ENCODE data around the gene SPAG17. TPM values are rescaled to one million over a fixed set of nuclear protein-coding genes. Genes with fewer than 3 reads are reported as not detected.

SPAG17 gene
- total RNA-seq, 2 donors from 2014 or later = 9.0 TPM; not detected in 1

DNA sequence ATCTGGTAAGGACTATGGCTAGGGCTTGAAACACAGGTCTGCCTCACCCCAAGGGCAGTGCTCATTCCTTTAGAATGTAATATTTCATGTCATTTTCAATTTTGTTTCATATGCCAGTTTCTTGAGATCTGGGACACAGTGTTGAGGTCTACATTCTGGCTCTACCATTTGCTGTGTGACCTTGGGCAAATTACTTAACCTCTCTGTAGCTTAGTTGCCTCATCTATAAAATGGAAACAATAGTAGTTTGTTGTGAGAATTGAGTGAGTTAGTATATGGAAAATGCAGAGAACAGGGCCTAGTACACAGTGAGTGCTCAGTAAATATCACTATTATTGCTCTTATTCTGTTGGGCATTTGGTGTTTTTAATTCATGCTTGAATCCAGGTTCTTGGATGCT lies 171.1 kb downstream of the SPAG17 start:
- intact Hi-C loops (cut with DNase I) = no loop called here
- Histone ChIP-seq H3K4me1 (replicated peaks) (no peaks in the 10 kb centered on the region), H3K4me3 (no peak overlapping the region), H3K36me3 (no peaks in the 10 kb centered on the region), H3K9me3 (no peaks in the 10 kb centered on the region), H3K27me3 (replicated peaks; ENCODE audit: insufficient read depth) (no peaks in the 10 kb centered on the region), H3K27ac (no peak overlapping the region)
- TF ChIP-seq, protein P1, sequence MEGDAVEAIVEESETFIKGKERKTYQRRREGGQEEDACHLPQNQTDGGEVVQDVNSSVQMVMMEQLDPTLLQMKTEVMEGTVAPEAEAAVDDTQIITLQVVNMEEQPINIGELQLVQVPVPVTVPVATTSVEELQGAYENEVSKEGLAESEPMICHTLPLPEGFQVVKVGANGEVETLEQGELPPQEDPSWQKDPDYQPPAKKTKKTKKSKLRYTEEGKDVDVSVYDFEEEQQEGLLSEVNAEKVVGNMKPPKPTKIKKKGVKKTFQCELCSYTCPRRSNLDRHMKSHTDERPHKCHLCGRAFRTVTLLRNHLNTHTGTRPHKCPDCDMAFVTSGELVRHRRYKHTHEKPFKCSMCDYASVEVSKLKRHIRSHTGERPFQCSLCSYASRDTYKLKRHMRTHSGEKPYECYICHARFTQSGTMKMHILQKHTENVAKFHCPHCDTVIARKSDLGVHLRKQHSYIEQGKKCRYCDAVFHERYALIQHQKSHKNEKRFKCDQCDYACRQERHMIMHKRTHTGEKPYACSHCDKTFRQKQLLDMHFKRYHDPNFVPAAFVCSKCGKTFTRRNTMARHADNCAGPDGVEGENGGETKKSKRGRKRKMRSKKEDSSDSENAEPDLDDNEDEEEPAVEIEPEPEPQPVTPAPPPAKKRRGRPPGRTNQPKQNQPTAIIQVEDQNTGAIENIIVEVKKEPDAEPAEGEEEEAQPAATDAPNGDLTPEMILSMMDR (IDR thresholded peaks at IDR 0.05) = no peak
- no peak for TF ChIP-seq POLR2A (IDR thresholded peaks at IDR 0.05)
- no peak for TF ChIP-seq POLR2AphosphoS5 (IDR thresholded peaks at IDR 0.05)
- DNase-seq (ENCODE audit: low spot score) = no peak

DNA sequence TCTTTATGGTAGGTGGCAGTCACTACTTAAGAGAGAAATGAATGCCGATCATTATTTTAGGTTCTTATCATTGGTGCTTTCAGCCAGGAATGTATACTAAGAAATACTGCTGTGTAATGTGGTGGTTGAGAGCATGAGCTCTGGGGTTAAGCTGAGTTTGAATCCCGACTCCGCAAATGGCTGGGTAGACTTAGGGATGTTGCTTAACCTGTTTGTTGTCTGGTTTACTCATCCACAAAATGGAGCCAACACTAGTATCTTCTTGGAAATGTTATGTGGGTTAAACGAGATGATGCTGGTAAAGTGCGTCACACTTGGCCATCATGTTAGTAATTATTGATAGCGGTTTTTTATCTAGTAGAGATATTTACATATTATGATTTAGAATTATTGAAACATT lies 171.7 kb downstream of the SPAG17 start:
- H3K27me3 ChIP-seq (replicated peaks; ENCODE audit: insufficient read depth) = no peaks in the 10 kb centered on the region
- no peaks in the 10 kb centered on the region for H3K9me3 ChIP-seq
- no peak for DNase-seq (ENCODE audit: low spot score)
- TF ChIP-seq, protein P1 (IDR thresholded peaks at IDR 0.05) = no peak
- TF ChIP-seq POLR2A (IDR thresholded peaks at IDR 0.05) = no peak
- no peaks in the 10 kb centered on the region for H3K36me3 ChIP-seq
- no peaks in the 10 kb centered on the region for H3K4me1 ChIP-seq (replicated peaks)
- intact Hi-C loops (cut with DNase I) = no loop called here
- WGBS = 89% methylated on average over 6 of the region's 6 CpGs
- no peak overlapping the region for H3K27ac ChIP-seq
- H3K4me3 ChIP-seq = no peak overlapping the region

GRCh38 chr1:118012515-118013124 lies 172.4 kb downstream of the SPAG17 start:
- no peak overlapping the region for H3K27ac ChIP-seq
- no peaks in the 10 kb centered on the region for H3K4me1 ChIP-seq (replicated peaks)
- no peaks in the 10 kb centered on the region for H3K9me3 ChIP-seq
- H3K4me3 ChIP-seq = no peak overlapping the region
- intact Hi-C loops (cut with DNase I) = no loop called here
- H3K36me3 ChIP-seq = no peaks in the 10 kb centered on the region
- TF ChIP-seq POLR2A (IDR thresholded peaks at IDR 0.05) = no peak
- TF ChIP-seq, protein P1 (IDR thresholded peaks at IDR 0.05) = no peak
- no peak for TF ChIP-seq POLR2AphosphoS5 (IDR thresholded peaks at IDR 0.05)
- no peak for DNase-seq (ENCODE audit: low spot score)
- WGBS = 85% methylated on average over 6 of the region's 6 CpGs
- H3K27me3 ChIP-seq (replicated peaks; ENCODE audit: insufficient read depth) = no peaks in the 10 kb centered on the region

DNA sequence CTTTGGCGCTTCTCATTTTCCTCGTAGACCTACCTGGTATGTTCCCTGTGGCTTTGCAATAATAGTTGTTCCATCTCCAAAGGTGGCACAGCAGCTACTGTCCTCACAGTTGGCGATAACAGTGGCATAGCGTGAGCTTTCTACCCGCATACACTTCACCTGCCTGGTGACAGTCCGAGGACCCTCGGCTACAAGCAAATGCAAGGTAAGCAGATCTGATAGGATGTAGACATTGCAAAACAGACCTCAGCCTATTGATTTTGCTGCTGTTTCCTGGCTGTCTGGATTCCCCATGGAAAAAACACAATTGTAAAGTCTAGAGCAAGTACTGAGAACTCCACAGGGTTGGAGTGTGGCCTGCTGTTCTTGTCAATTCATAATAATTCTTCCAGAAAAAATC lies 177.0 kb downstream of the SPAG17 start:
- intact Hi-C loops (cut with DNase I) = no loop called here
- 95% methylated on average over 7 of the region's 7 CpGs for WGBS
- TF ChIP-seq POLR2AphosphoS5 (IDR thresholded peaks at IDR 0.05) = no peak
- TF ChIP-seq POLR2A (IDR thresholded peaks at IDR 0.05) = no peak
- TF ChIP-seq, protein P1 (IDR thresholded peaks at IDR 0.05) = no peak

DNA sequence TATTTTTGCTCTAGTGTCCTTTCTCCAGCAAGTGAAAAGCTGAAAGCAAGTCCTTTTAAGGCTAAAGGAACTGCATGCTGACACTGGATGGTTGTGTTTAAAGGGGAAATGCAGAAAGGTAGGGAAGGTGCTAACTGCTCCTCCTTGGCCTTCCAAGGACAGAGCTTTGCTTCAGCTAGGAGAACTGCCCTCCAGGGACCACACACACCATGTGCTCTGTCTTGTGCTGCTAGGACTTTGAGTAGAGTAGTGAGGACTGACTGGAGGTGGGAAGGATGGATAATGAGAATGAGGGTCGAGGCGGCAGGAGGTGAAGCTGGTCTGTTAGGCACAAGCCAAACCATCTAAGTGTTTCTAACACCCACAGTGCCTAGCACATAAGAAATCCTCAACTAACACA lies 177.6 kb downstream of the SPAG17 start:
- no peak for DNase-seq (ENCODE audit: low spot score)
- intact Hi-C loops (cut with DNase I) = no loop called here
- no peaks in the 10 kb centered on the region for H3K4me1 ChIP-seq (replicated peaks)
- no peak for TF ChIP-seq POLR2A (IDR thresholded peaks at IDR 0.05)
- TF ChIP-seq POLR2AphosphoS5 (IDR thresholded peaks at IDR 0.05) = no peak
- TF ChIP-seq, protein P1 (IDR thresholded peaks at IDR 0.05) = no peak
- no peaks in the 10 kb centered on the region for H3K9me3 ChIP-seq
- H3K27me3 ChIP-seq (replicated peaks; ENCODE audit: insufficient read depth) = no peaks in the 10 kb centered on the region
- no peak overlapping the region for H3K27ac ChIP-seq
- no peak overlapping the region for H3K4me3 ChIP-seq
- no peaks in the 10 kb centered on the region for H3K36me3 ChIP-seq
- WGBS = 82% methylated on average over 2 of the region's 2 CpGs

More for the DNA sequence above, 177.0 kb downstream of the SPAG17 start:
- Histone ChIP-seq H3K27me3 (replicated peaks; ENCODE audit: insufficient read depth) (no peaks in the 10 kb centered on the region), H3K27ac (no peak overlapping the region), H3K4me3 (no peak overlapping the region), H3K4me1 (replicated peaks) (no peaks in the 10 kb centered on the region), H3K9me3 (no peaks in the 10 kb centered on the region), H3K36me3 (no peaks in the 10 kb centered on the region)
- DNase-seq (ENCODE audit: low spot score) = no peak
